ENCODE results near the gene CEP55. TPM values are rescaled to one million over a fixed set of nuclear protein-coding genes. Genes with fewer than 3 reads are reported as not detected.

Gene CEP55
- total and polyA plus RNA-seq, 4 donors = under 0.01 to 4.1 (median 0.46) TPM

GRCh38 chr10:93573051-93573909, 76.9 kb downstream of the CEP55 start:
- no peak overlapping the region for H3K27ac ChIP-seq (ENCODE audit: low read depth in 1 of 2, low read length in 2 of 2)
- H3K27me3 ChIP-seq (ENCODE audit: control insufficient read depth in 4 of 4, insufficient read depth in 4 of 4, low read length in 3 of 4) = peaks cover 0 to 3% (median 0%) of the 10 kb centered on the region in 4 donors
- no peak overlapping the region for H3K4me3 ChIP-seq (ENCODE audit: low read depth in 1 of 3, low read length in 3 of 3)
- WGBS = 65% methylated on average over 10 of the region's 10 CpGs
- no peaks in the 10 kb centered on the region for H3K36me3 ChIP-seq (ENCODE audit: control insufficient read depth in 4 of 4, insufficient read depth in 3 of 4, low read depth in 1 of 4, low read length in 3 of 4)
- no peaks in the 10 kb centered on the region for H3K4me1 ChIP-seq (ENCODE audit: control insufficient read depth in 4 of 4, insufficient read depth in 4 of 4, low read length in 3 of 4)
- H3K9ac ChIP-seq (ENCODE audit: low read depth in 1 of 2, low read length in 2 of 2) = no peak overlapping the region
- no peak for DNase-seq (ENCODE audit: low spot score)
- no peaks in the 10 kb centered on the region for H3K9me3 ChIP-seq (ENCODE audit: control insufficient read depth in 4 of 4, low read length in 3 of 4)
- TF ChIP-seq TAF1 (conservative IDR thresholded peaks at IDR 0.05) (no peak), RAD21 (IDR thresholded peaks at IDR 0.05) (no peak)
- TF ChIP-seq, protein P1, sequence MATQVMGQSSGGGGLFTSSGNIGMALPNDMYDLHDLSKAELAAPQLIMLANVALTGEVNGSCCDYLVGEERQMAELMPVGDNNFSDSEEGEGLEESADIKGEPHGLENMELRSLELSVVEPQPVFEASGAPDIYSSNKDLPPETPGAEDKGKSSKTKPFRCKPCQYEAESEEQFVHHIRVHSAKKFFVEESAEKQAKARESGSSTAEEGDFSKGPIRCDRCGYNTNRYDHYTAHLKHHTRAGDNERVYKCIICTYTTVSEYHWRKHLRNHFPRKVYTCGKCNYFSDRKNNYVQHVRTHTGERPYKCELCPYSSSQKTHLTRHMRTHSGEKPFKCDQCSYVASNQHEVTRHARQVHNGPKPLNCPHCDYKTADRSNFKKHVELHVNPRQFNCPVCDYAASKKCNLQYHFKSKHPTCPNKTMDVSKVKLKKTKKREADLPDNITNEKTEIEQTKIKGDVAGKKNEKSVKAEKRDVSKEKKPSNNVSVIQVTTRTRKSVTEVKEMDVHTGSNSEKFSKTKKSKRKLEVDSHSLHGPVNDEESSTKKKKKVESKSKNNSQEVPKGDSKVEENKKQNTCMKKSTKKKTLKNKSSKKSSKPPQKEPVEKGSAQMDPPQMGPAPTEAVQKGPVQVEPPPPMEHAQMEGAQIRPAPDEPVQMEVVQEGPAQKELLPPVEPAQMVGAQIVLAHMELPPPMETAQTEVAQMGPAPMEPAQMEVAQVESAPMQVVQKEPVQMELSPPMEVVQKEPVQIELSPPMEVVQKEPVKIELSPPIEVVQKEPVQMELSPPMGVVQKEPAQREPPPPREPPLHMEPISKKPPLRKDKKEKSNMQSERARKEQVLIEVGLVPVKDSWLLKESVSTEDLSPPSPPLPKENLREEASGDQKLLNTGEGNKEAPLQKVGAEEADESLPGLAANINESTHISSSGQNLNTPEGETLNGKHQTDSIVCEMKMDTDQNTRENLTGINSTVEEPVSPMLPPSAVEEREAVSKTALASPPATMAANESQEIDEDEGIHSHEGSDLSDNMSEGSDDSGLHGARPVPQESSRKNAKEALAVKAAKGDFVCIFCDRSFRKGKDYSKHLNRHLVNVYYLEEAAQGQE (IDR thresholded peaks at IDR 0.05) = no peak

GRCh38 chr10:93573924-93574323, 77.5 kb downstream of the CEP55 start:
- TF ChIP-seq FOXA1 (IDR thresholded peaks at IDR 0.05) = no peak
- TF ChIP-seq, protein P1 (IDR thresholded peaks at IDR 0.05) = no peak
- no peak for TF ChIP-seq TAF1 (conservative IDR thresholded peaks at IDR 0.05)
- TF ChIP-seq FOXA2 (IDR thresholded peaks at IDR 0.05) = no peak
- no peak for TF ChIP-seq SP1 (IDR thresholded peaks at IDR 0.05)
- no peak for TF ChIP-seq HNF4G (IDR thresholded peaks at IDR 0.05)
- TF ChIP-seq MAX (IDR thresholded peaks at IDR 0.05) = no peak
- no peak for TF ChIP-seq NR2F2 (IDR thresholded peaks at IDR 0.05)
- no peak for TF ChIP-seq EGR1 (IDR thresholded peaks at IDR 0.05; ENCODE audit: low read depth in 2 of 2)
- TF ChIP-seq HNF4A (conservative IDR thresholded peaks at IDR 0.05) = no peak
- no peak for TF ChIP-seq YY1 (IDR thresholded peaks at IDR 0.05)
- no peak for TF ChIP-seq ZBTB33 (IDR thresholded peaks at IDR 0.05)
- TF ChIP-seq RXRA (IDR thresholded peaks at IDR 0.05) = no peak
- TF ChIP-seq ATF3 (IDR thresholded peaks at IDR 0.05) = no peak
- H3K4me1 ChIP-seq (ENCODE audit: control insufficient read depth in 4 of 4, insufficient read depth in 4 of 4, low read length in 3 of 4) = no peaks in the 10 kb centered on the region
- no peak overlapping the region for H3K27ac ChIP-seq (ENCODE audit: low read depth in 1 of 2, low read length in 2 of 2)
- H3K27me3 ChIP-seq (ENCODE audit: control insufficient read depth in 4 of 4, insufficient read depth in 4 of 4, low read length in 3 of 4) = no peaks in the 10 kb centered on the region
- DNase-seq (ENCODE audit: low spot score) = no peak
- 85% methylated on average over 3 of the region's 3 CpGs for WGBS
- H3K36me3 ChIP-seq (ENCODE audit: control insufficient read depth in 4 of 4, insufficient read depth in 3 of 4, low read depth in 1 of 4, low read length in 3 of 4) = no peaks in the 10 kb centered on the region
- H3K4me3 ChIP-seq (ENCODE audit: low read depth in 1 of 3, low read length in 3 of 3) = no peak overlapping the region
- H3K9me3 ChIP-seq (ENCODE audit: control insufficient read depth in 4 of 4, low read length in 3 of 4) = no peaks in the 10 kb centered on the region
- no peak overlapping the region for H3K9ac ChIP-seq (ENCODE audit: low read depth in 1 of 2, low read length in 2 of 2)
